ENCODE results near the gene IL18R1. TPM values are rescaled to one million over a fixed set of nuclear protein-coding genes. Genes with fewer than 3 reads are reported as not detected.

Gene IL18R1
- total RNA-seq, 1 donor from 2014 or later, result 2.3 TPM

DNA sequence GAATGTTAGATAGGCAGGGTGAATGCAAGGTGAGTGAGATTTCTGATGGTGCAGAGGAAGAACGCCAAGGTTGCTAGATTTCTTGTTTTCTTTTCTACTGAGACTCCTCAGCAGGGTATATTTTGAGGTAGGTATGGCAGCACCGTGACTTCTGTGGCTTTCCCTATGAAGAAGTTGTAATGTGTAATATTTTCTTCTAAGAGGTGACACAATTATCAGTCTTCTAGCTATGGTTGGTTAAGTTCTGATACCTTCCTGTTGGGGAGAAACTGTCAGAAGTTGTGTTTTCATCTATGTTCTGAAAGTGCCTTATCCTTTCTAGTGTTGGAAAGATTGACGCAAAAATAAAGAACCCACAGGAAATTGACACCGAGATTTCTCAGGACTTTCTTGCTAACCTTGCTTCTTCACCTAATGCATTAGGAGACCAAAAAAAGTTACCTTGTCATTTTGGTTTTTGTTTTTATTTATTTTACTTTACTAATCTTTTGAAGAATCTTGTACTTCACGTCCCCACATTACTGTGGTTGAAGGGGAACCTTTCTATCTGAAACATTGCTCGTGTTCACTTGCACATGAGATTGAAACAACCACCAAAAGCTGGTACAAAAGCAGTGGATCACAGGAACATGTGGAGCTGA, 11.9 kb downstream of the IL18R1 start:
- Mint-ChIP-seq H3K4me3 (no peak overlapping the region), H3K27me3 (ENCODE audit: low read depth) (peaks cover 7% of the 10 kb centered on the region), H3K4me1 (no peaks in the 10 kb centered on the region), H3K27ac (no peak overlapping the region), H3K9me3 (peaks cover 27% of the 10 kb centered on the region), H3K36me3 (peaks cover 5% of the 10 kb centered on the region)
- no peak for DNase-seq (ENCODE audit: low spot score in 2 of 2, unreplicated experiment in 2 of 2)
- TF ChIP-seq, protein P1, sequence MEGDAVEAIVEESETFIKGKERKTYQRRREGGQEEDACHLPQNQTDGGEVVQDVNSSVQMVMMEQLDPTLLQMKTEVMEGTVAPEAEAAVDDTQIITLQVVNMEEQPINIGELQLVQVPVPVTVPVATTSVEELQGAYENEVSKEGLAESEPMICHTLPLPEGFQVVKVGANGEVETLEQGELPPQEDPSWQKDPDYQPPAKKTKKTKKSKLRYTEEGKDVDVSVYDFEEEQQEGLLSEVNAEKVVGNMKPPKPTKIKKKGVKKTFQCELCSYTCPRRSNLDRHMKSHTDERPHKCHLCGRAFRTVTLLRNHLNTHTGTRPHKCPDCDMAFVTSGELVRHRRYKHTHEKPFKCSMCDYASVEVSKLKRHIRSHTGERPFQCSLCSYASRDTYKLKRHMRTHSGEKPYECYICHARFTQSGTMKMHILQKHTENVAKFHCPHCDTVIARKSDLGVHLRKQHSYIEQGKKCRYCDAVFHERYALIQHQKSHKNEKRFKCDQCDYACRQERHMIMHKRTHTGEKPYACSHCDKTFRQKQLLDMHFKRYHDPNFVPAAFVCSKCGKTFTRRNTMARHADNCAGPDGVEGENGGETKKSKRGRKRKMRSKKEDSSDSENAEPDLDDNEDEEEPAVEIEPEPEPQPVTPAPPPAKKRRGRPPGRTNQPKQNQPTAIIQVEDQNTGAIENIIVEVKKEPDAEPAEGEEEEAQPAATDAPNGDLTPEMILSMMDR (IDR thresholded peaks at IDR 0.05; ENCODE audit: unreplicated experiment), result no peak

DNA sequence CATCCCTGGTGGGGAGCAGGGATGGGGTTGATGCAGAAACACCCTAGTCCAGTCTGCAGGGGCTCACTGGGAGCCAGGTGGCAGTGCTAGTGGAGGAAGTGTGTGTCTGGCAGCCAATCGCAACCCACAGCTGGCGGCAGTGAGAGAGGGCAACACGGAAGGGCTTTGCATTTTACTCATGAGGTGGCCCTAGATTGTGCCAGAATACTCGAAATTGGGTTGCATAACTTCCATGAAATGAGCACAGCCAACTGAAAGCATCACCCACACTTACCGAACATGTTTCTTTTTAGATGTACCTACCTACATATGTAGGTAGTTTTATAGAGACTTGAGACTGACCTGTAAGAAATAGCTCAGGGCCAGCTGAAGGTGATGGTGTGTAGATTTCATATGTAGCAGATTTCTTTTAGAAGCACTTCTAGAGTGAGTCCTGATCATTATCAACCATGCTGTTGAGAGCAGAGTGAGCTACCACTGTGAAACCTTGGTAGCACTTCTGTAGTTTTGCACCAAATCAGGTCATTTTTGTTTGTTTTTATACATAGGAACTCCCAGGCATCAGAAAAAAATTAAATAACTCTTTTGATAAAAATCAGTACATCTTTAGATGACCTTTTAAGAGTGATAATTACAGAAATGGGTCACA, 13.0 kb downstream of the IL18R1 start:
- Mint-ChIP-seq H3K4me1 (no peaks in the 10 kb centered on the region), H3K36me3 (peaks cover 5% of the 10 kb centered on the region), H3K27ac (no peak overlapping the region), H3K9me3 (peaks cover 29% of the 10 kb centered on the region), H3K4me3 (no peak overlapping the region), H3K27me3 (ENCODE audit: low read depth) (peaks cover 7% of the 10 kb centered on the region)
- TF ChIP-seq, protein P1 (IDR thresholded peaks at IDR 0.05; ENCODE audit: unreplicated experiment), result no peak
- no peak for DNase-seq (ENCODE audit: low spot score in 2 of 2, unreplicated experiment in 2 of 2)

DNA sequence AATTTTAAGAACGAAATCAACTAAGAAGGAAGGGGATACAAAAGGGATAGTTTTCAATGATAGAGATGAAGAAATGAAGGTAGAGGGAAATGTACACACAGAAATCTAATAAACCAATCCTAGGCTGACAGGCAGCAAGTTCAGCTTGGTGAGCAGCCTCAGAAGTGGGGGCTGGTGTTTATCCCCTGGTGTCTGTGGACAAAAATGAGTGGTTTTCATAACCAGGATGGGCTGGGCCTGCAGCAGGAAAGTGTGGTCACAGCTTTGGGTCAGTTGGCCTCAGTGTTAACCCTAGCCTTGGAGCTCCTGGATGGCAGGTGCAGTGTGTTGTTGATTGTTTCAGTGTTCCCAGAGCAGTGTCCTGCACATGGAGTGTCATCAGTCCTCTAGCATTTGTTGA, 14.3 kb downstream of the IL18R1 start:
- Mint-ChIP-seq H3K4me3 (no peak overlapping the region), H3K9me3 (peaks cover 33% of the 10 kb centered on the region), H3K36me3 (peaks cover 5% of the 10 kb centered on the region), H3K27ac (no peak overlapping the region), H3K4me1 (no peaks in the 10 kb centered on the region), H3K27me3 (ENCODE audit: low read depth) (peaks cover 7% of the 10 kb centered on the region)
- TF ChIP-seq, protein P1 (IDR thresholded peaks at IDR 0.05; ENCODE audit: unreplicated experiment), result no peak
- no peak for DNase-seq (ENCODE audit: low spot score in 2 of 2, unreplicated experiment in 2 of 2)

DNA sequence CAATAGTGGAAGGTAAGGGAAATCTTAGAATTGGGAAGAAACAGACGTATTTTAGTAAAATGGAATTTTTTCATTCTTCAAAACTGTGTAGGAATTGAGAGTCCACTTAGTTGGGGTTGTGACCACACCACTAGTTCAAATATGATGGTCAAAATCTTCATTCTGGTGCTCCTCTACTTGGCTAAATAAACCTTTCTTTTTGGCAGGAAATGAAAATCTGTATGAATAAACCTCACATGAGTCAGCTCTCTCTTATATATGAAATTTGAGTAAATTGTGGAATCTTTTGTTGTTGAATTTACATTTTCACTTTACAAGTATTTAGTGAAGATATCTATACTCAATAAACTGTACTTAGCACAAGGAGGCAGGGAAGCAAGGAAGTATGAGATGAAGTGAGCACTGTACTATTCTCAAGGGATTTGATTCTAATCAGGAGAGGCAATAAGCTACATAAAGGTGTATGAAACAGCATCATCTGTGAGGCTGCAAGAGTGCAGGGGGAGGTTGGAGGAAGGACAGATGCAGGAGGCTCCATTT, 20.5 kb downstream of the IL18R1 start:
- H3K27me3 Mint-ChIP-seq (ENCODE audit: low read depth), result no peaks in the 10 kb centered on the region
- H3K27ac Mint-ChIP-seq, result no peak overlapping the region
- peaks cover 37% of the 10 kb centered on the region for H3K9me3 Mint-ChIP-seq
- H3K36me3 Mint-ChIP-seq, result no peaks in the 10 kb centered on the region
- no peak overlapping the region for H3K4me3 Mint-ChIP-seq
- DNase-seq (ENCODE audit: low spot score in 2 of 2, unreplicated experiment in 2 of 2), result no peak
- no peaks in the 10 kb centered on the region for H3K4me1 Mint-ChIP-seq
- TF ChIP-seq, protein P1 (IDR thresholded peaks at IDR 0.05; ENCODE audit: unreplicated experiment), result no peak

DNA sequence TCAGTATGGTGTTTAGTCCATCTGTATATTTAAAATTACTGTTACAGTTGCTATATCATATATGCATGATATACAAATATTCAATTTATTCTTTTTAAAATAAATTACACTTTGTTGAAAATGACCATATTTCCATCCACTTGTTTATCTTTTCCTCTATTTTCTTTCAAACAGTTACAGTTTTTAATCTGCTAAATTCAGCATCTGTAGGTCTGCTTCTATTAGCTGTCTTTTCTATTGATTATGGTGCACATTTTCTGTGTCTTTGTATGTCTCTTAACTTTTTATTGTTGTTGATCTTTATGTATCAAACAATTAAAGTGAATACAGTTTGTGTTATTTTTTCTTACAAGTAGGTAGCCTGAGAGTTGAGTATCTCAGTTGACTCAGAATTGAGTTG, 28.1 kb downstream of the IL18R1 start:
- H3K4me1 Mint-ChIP-seq, result no peaks in the 10 kb centered on the region
- H3K36me3 Mint-ChIP-seq, result no peaks in the 10 kb centered on the region
- no peak for DNase-seq (ENCODE audit: low spot score in 2 of 2, unreplicated experiment in 2 of 2)
- peaks cover 45% of the 10 kb centered on the region for H3K9me3 Mint-ChIP-seq
- TF ChIP-seq, protein P1 (IDR thresholded peaks at IDR 0.05; ENCODE audit: unreplicated experiment), result no peak
- H3K4me3 Mint-ChIP-seq, result no peak overlapping the region
- no peak overlapping the region for H3K27ac Mint-ChIP-seq
- no peaks in the 10 kb centered on the region for H3K27me3 Mint-ChIP-seq (ENCODE audit: low read depth)
